ENCODE data around the gene VAV3. TPM values are rescaled to one million over a fixed set of nuclear protein-coding genes. Genes with fewer than 3 reads are reported as not detected.

Gene VAV3
- polyA plus RNA-seq, 1 experiment = not detected

DNA sequence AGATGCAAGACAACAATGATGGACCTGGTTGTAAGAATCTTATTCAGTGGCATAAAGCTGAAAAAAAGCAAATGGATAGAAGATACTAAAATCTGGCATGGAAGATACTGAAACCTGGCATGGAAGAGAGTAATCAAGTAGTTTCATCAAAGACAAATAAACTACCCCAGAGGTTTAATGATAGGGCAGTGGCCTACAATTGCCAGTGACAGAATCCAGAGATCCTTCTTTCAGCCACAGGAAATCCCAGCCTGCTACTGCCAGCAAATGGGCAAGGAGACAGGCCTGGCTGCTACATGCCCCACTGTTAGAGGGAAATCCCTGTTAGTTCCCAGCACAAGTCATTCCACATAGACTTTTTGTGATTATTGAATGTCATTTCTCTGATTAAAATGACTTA, 409.4 kb downstream of the VAV3 start:
- Histone ChIP-seq H3K36me3 (ENCODE audit: control insufficient read depth, insufficient read depth, low read length) (no peaks in the 10 kb centered on the region), H3K4me3 (ENCODE audit: low read depth, low read length) (no peak overlapping the region), H3K27me3 (ENCODE audit: control insufficient read depth, insufficient read depth, low read length) (no peaks in the 10 kb centered on the region; the same call in 1 of the 2 replicates)
- ChIA-PET CTCF (no interaction called here), POLR2A (no interaction called here)
- no peak for DNase-seq (ENCODE audit: low read depth)
- no peak for TF ChIP-seq CTCF (IDR thresholded peaks at IDR 0.05; ENCODE audit: insufficient read depth, low read depth, low read length)

DNA sequence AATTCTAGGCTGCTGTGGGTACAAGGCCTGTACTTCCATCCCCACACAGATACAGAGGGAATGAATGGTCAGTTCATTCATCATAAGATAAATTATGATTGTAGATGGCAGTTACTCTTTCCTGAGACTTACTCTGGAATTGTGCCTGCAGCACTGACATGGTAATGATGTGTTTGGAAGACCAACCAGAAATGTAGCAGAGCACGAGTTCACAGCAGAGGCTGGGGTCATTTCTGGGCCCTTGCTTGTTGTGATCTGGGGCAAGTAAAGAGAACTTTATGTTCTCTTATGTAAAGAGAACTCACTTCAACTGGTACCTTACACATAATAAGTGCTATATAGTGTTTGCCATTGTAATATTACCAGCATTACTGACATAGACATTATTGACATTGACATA, 412.2 kb downstream of the VAV3 start:
- POLR2A ChIA-PET = no interaction called here
- no peak for DNase-seq (ENCODE audit: low read depth)
- CTCF ChIA-PET = no interaction called here
- Histone ChIP-seq H3K27me3 (ENCODE audit: control insufficient read depth, insufficient read depth, low read length) (no peaks in the 10 kb centered on the region), H3K4me3 (ENCODE audit: low read depth, low read length) (no peak overlapping the region), H3K36me3 (ENCODE audit: control insufficient read depth, insufficient read depth, low read length) (no peaks in the 10 kb centered on the region)
- no peak for TF ChIP-seq CTCF (IDR thresholded peaks at IDR 0.05; ENCODE audit: insufficient read depth, low read depth, low read length)

DNA sequence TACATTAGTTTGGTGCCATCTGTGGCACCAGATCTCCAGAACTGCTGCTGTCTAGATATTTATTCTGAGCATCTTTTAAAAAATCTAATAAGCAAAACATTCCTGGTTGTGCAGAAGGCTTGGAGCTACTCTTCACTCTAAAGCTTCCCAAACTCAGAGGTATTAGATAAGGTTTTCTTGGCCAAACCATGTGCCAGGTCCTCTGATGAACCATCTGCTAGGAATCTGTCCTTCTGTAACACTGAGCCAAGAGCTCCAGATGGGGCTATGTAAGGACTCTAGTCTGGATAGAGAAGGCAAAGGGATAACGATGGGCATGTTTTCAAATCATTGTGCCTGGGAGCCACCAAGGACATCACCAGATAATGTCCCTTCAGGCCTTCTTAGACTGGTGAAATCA, 413.5 kb downstream of the VAV3 start:
- Histone ChIP-seq H3K36me3 (ENCODE audit: control insufficient read depth, insufficient read depth, low read length) (no peaks in the 10 kb centered on the region), H3K27me3 (ENCODE audit: control insufficient read depth, insufficient read depth, low read length) (no peaks in the 10 kb centered on the region), H3K4me3 (ENCODE audit: low read depth, low read length) (no peak overlapping the region)
- no peak for TF ChIP-seq CTCF (IDR thresholded peaks at IDR 0.05; ENCODE audit: insufficient read depth, low read depth, low read length)
- DNase-seq (ENCODE audit: low read depth) = no peak
- ChIA-PET CTCF (no interaction called here), POLR2A (no interaction called here)

GRCh38 chr1:107550358-107550757, 414.6 kb downstream of the VAV3 start:
- ChIA-PET POLR2A (no interaction called here), CTCF (no interaction called here)
- no peaks in the 10 kb centered on the region for H3K27me3 ChIP-seq (ENCODE audit: control insufficient read depth, insufficient read depth, low read length)
- no peak for TF ChIP-seq CTCF (IDR thresholded peaks at IDR 0.05; ENCODE audit: insufficient read depth, low read depth, low read length)
- H3K4me3 ChIP-seq (ENCODE audit: low read depth, low read length) = no peak overlapping the region
- no peaks in the 10 kb centered on the region for H3K36me3 ChIP-seq (ENCODE audit: control insufficient read depth, insufficient read depth, low read length)
- DNase-seq (ENCODE audit: low read depth) = no peak

DNA sequence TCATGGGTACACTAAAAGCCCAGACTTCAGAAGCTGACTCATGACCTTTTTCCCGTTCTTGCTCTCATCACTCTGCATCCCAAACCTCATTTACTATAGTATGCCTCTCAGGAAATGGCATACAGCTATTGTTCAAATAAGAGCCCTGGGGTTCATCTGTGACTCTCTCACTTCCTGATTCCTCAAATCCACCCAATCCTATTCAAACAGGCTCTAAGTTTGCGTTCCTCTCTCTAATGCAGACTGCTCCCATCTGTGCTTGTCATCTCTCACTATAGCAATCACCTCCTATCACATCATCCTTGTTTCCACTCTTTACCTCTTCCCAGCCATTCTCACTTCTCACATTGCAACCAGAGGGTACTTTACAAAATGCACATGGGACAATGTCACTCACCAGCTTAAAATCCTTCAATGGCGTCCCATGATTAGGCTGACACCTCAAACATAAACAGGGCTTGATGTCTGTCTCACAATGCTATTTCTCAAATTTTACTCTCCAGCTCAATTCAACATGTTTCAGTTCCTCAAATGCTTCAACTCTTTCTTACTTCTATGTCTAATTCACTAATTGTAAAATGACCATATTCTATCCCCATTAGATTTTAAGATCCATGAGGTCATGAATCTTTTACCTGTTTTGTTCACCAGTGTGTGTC, 415.7 kb downstream of the VAV3 start:
- H3K4me3 ChIP-seq (ENCODE audit: low read depth, low read length) = no peak overlapping the region
- DNase-seq (ENCODE audit: low read depth) = no peak
- no peak for TF ChIP-seq CTCF (IDR thresholded peaks at IDR 0.05; ENCODE audit: insufficient read depth, low read depth, low read length)
- CTCF ChIA-PET = interaction anchor here (0.6 kb wide), 1 partner anchor 23 kb away, joined by 3 read pairs; no protein-coding TSS in a partner anchor
- H3K27me3 ChIP-seq (ENCODE audit: control insufficient read depth, insufficient read depth, low read length) = no peaks in the 10 kb centered on the region
- H3K36me3 ChIP-seq (ENCODE audit: control insufficient read depth, insufficient read depth, low read length) = no peaks in the 10 kb centered on the region
- POLR2A ChIA-PET = no interaction called here

Measured in BJ (cell line).